Endothelial cell (in vitro differentiated cells): ENCODE results near the gene CTNNBL1. TPM values are rescaled to one million over a fixed set of nuclear protein-coding genes. Genes with fewer than 3 reads are reported as not detected.

Experiments
- DNase-seq: peaks from one replicate; pipeline ENCODE4 v3.0.0; 2021; ENCODE audit warnings: low spot score
- H3K27ac Mint-ChIP-seq: one replicate; pipeline ENCODE4 v1.8.0; 2021; ENCODE audit warnings: mixed read lengths, inconsistent platforms; ENCODE audit not compliant: unreplicated experiment
- H3K27me3 Mint-ChIP-seq: one replicate; pipeline ENCODE4 v1.8.0; 2021; ENCODE audit warnings: mild to moderate bottlenecking, moderate library complexity, mixed read lengths, inconsistent platforms; ENCODE audit not compliant: unreplicated experiment
- H3K36me3 Mint-ChIP-seq: one replicate; pipeline ENCODE4 v1.8.0; 2021; ENCODE audit warnings: mild to moderate bottlenecking, low read depth, mixed read lengths, inconsistent platforms; ENCODE audit not compliant: unreplicated experiment
- H3K4me1 Mint-ChIP-seq: one replicate; pipeline ENCODE4 v1.8.0; 2021; ENCODE audit warnings: mild to moderate bottlenecking, mixed read lengths, inconsistent platforms; ENCODE audit not compliant: unreplicated experiment
- H3K4me3 Mint-ChIP-seq: one replicate; pipeline ENCODE4 v1.8.0; 2021; ENCODE audit warnings: mild to moderate bottlenecking, mixed read lengths, inconsistent platforms; ENCODE audit not compliant: unreplicated experiment
- H3K9me3 Mint-ChIP-seq: one replicate; pipeline ENCODE4 v1.8.0; 2021; ENCODE audit warnings: mixed read lengths, inconsistent platforms; ENCODE audit not compliant: unreplicated experiment
- CTCF ChIP-seq: fragments of 200-600 bp; sonication (generic); IDR thresholded peaks from one replicate; pipeline ENCODE4 v1.5.0; 2021; ENCODE audit warnings: antibody characterized with exemption; ENCODE audit not compliant: unreplicated experiment
- total RNA-seq: library from RNA; stranded (reverse); fragmentation: NEBNext Ultra II Directional; extraction: Animal tissue kit (Norgen Biotek cat#: 25700); gene quantifications from one replicate; pipeline ENCODE4 v1.2.1, GENCODE V29; 2021; ENCODE audit not compliant: unreplicated experiment

CTNNBL1 gene
- total RNA-seq, 1 donor from 2014 or later, result 84.8 TPM

GRCh38 chr20:37729452-37729851 lies 35.6 kb downstream of the CTNNBL1 start:
- Mint-ChIP-seq H3K4me1 (peaks cover 33% of the 10 kb centered on the region), H3K27ac (no peak overlapping the region), H3K4me3 (no peak overlapping the region), H3K9me3 (no peaks in the 10 kb centered on the region), H3K36me3 (peaks cover 12% of the 10 kb centered on the region), H3K27me3 (peaks cover 4% of the 10 kb centered on the region)
- no peak for DNase-seq
- TF ChIP-seq CTCF, result no peak

GRCh38 chr20:37729909-37730308 lies 36.1 kb downstream of the CTNNBL1 start:
- H3K27me3 Mint-ChIP-seq, result peaks cover 4% of the 10 kb centered on the region
- no peak overlapping the region for H3K4me3 Mint-ChIP-seq
- no peak for TF ChIP-seq CTCF
- no peak overlapping the region for H3K27ac Mint-ChIP-seq
- no peaks in the 10 kb centered on the region for H3K9me3 Mint-ChIP-seq
- no peak for DNase-seq
- H3K36me3 Mint-ChIP-seq, result peaks cover 12% of the 10 kb centered on the region
- H3K4me1 Mint-ChIP-seq, result peaks cover 35% of the 10 kb centered on the region

- Mint-ChIP-seq H3K36me3 (peaks cover 27% of the 10 kb centered on the region), H3K27ac (no peak overlapping the region), H3K4me3 (no peak overlapping the region), H3K27me3 (peaks cover 4% of the 10 kb centered on the region), H3K4me1 (peaks cover 25% of the 10 kb centered on the region), H3K9me3 (no peaks in the 10 kb centered on the region)
- TF ChIP-seq CTCF, result no peak
- no peak for DNase-seq
Observed at GRCh38 chr20:37733416-37733815, 39.6 kb downstream of the CTNNBL1 start.

GRCh38 chr20:37734228-37734985 lies 40.6 kb downstream of the CTNNBL1 start:
- Mint-ChIP-seq H3K27me3 (peaks cover 4% of the 10 kb centered on the region), H3K4me1 (peaks cover 23% of the 10 kb centered on the region), H3K9me3 (no peaks in the 10 kb centered on the region), H3K27ac (no peak overlapping the region), H3K4me3 (no peak overlapping the region), H3K36me3 (peaks cover 32% of the 10 kb centered on the region)
- no peak for DNase-seq
- no peak for TF ChIP-seq CTCF

- Mint-ChIP-seq H3K4me3 (no peak overlapping the region), H3K27me3 (peaks cover 4% of the 10 kb centered on the region), H3K9me3 (no peaks in the 10 kb centered on the region), H3K4me1 (peaks cover 19% of the 10 kb centered on the region), H3K27ac (peak overlapping the region; percentile 32), H3K36me3 (peaks cover 32% of the 10 kb centered on the region)
- TF ChIP-seq CTCF, result no peak
- no peak for DNase-seq
Observed at GRCh38 chr20:37735541-37735940, 41.7 kb downstream of the CTNNBL1 start.
